D721Med (cell line): ENCODE results near the gene STX17.

Source experiments
- DNase-seq: peaks from one replicate; pipeline ENCODE4 v3.0.0; 2011; ENCODE audit warnings: low spot score; ENCODE audit not compliant: insufficient read length
- FAIRE-seq: peaks from 2 replicates; lab custom pipeline; 2011; peaks lifted over from hg19 to GRCh38; lab: Jason Lieb, UNC
- CTCF ChIP-seq: IDR thresholded peaks from 2 replicates; pipeline ENCODE4 v1.5.1; 2012; ENCODE audit warnings: mild to moderate bottlenecking, control low read depth; ENCODE audit not compliant: insufficient read depth; ENCODE audit errors: missing control alignments

STX17 gene

GRCh38 chr9:99903393-99903792 lies 3.1 kb upstream of the STX17 start:
- DNase-seq = no peak
- no peak for TF ChIP-seq CTCF
- FAIRE-seq = no peak

GRCh38 chr9:99905833-99906402 lies 536 bp upstream of the STX17 start:
- no peak for FAIRE-seq
- no peak for DNase-seq
- no peak for TF ChIP-seq CTCF

GRCh38 chr9:99907208-99907532 lies 716 bp downstream of the STX17 start:
- FAIRE-seq = no peak
- TF ChIP-seq CTCF = no peak
- no peak for DNase-seq

GRCh38 chr9:99911600-99911999 lies 5.1 kb downstream of the STX17 start:
- no peak for FAIRE-seq
- no peak for TF ChIP-seq CTCF
- DNase-seq = no peak

GRCh38 chr9:99916650-99917049 lies 10.2 kb downstream of the STX17 start:
- FAIRE-seq (no peak), DNase-seq (no peak)

GRCh38 chr9:99918134-99918533 lies 11.7 kb downstream of the STX17 start:
- no peak for FAIRE-seq
- no peak for DNase-seq
- TF ChIP-seq CTCF = no peak

More at GRCh38 chr9:99916650-99917049, 10.2 kb downstream of the STX17 start:
- TF ChIP-seq CTCF = no peak

- TF ChIP-seq CTCF = no peak
- FAIRE-seq (no peak), DNase-seq (no peak)
These were observed 13.5 kb downstream of the STX17 start for GRCh38 chr9:99919930-99920329.
